OCI-LY7 (cell line): ENCODE measurements around the gene NFIX. TPM values are rescaled to one million over a fixed set of nuclear protein-coding genes. Genes with fewer than 3 reads are reported as not detected.

ENCODE experiments used
- BruUV-seq: library from RNA; stranded (reverse); fragments of 400-500 nt; replicated peaks from 2 replicates; lab custom pipeline; 2021; lab: Mats Ljungman, UMichigan
- CTCF ChIA-PET: fragments of 300-600 bp; sonication (Branson Sonifier 250); formaldehyde crosslinking; loops from one replicate; lab custom pipeline; 2022; ENCODE audit warnings: antibody characterized with exemption; ENCODE audit not compliant: unreplicated experiment; lab: Charles Lee
- POLR2A ChIA-PET: fragments of 300-600 bp; sonication (Branson Sonifier 250); formaldehyde crosslinking; loops from one replicate; lab custom pipeline; 2022; ENCODE audit warnings: antibody characterized with exemption; lab: Charles Lee
- DNase-seq: peaks from one replicate; pipeline ENCODE4 v3.0.0-alpha.2; 2015; ENCODE audit warnings: low spot score
- H2AFZ ChIP-seq: fragments of 200-600 bp; sonication (generic), shearing (Covaris generic); 2 replicates; pipeline ENCODE4 v1.6.1; 2014; ENCODE audit warnings: mild to moderate bottlenecking, antibody characterized with exemption, low read length, moderate library complexity
- H3K27ac ChIP-seq: fragments of 200-600 bp; sonication (generic); 2 replicates; pipeline ENCODE4 v1.5.1; 2014; ENCODE audit warnings: mixed run types, low read depth, mild to moderate bottlenecking, moderate library complexity, low read length, inconsistent platforms; ENCODE audit not compliant: poor library complexity, severe bottlenecking
- H3K36me3 ChIP-seq: fragments of 200-600 bp; sonication (generic); 2 replicates; pipeline ENCODE4 v1.6.1; 2014; ENCODE audit warnings: mild to moderate bottlenecking, antibody characterized with exemption, low read length, moderate library complexity, mixed read lengths; ENCODE audit not compliant: insufficient read depth
- H3K4me1 ChIP-seq: fragments of 200-600 bp; sonication (generic); 2 replicates; pipeline ENCODE4 v1.5.1; 2014; ENCODE audit warnings: mild to moderate bottlenecking, low read length; ENCODE audit not compliant: insufficient read depth, poor library complexity, severe bottlenecking
- H3K4me2 ChIP-seq: fragments of 200-600 bp; sonication (generic); 2 replicates; pipeline ENCODE4 v1.6.1; 2014; ENCODE audit warnings: mild to moderate bottlenecking, low read length
- H3K4me3 ChIP-seq: fragments of 200-600 bp; sonication (generic); 2 replicates; pipeline ENCODE4 v1.5.1; 2014; ENCODE audit warnings: mild to moderate bottlenecking, low read depth, low read length; ENCODE audit not compliant: poor library complexity, severe bottlenecking
- H3K79me2 ChIP-seq: fragments of 200-600 bp; sonication (generic); 2 replicates; pipeline ENCODE4 v1.6.1; 2016; ENCODE audit warnings: low read depth, mild to moderate bottlenecking, low read length, moderate library complexity, mixed read lengths; ENCODE audit not compliant: insufficient read depth
- H3K9me2 ChIP-seq: fragments of 200-600 bp; sonication (generic); 2 replicates; pipeline ENCODE4 v1.6.1; 2016; ENCODE audit warnings: mild to moderate bottlenecking, low read length, mixed read lengths; ENCODE audit not compliant: insufficient read depth
- H3K9me3 ChIP-seq: fragments of 200-600 bp; sonication (generic); 2 replicates; pipeline ENCODE4 v1.6.1; 2014; ENCODE audit warnings: mild to moderate bottlenecking, mixed run types, low read length, mixed read lengths
- H4K20me1 ChIP-seq: fragments of 200-600 bp; sonication (generic); 2 replicates; pipeline ENCODE4 v1.6.1; 2014; ENCODE audit warnings: mild to moderate bottlenecking, antibody characterized with exemption, low read length, moderate library complexity, mixed read lengths; ENCODE audit not compliant: insufficient read depth
- CTCF ChIP-seq: fragments of 200-600 bp; sonication (generic); conservative IDR thresholded peaks from 2 replicates; pipeline ENCODE4 v1.5.1; 2014; ENCODE audit warnings: mild to moderate bottlenecking, antibody characterized with exemption, low read length, moderate library complexity, mixed read lengths
- EZH2phosphoT487 ChIP-seq: fragments of 200-600 bp; sonication (generic); IDR thresholded peaks from 2 replicates; pipeline ENCODE4 v1.6.1; 2018; ENCODE audit warnings: low read depth, borderline replicate concordance, mild to moderate bottlenecking, mixed run types, antibody characterized with exemption, low read length, moderate library complexity, mixed read lengths
- intact Hi-C: fragments of 100-400 bp; cut with micrococcal nuclease; formaldehyde crosslinking; loops from one replicate; pipeline ENCODE4 v1.10.0; 2022; ENCODE audit not compliant: unreplicated experiment
- total RNA-seq, 2 experiments: library from RNA; depleted of rRNA in 1 of 2; stranded (reverse); fragments of >200 nt in 1 of 2; shearing (Covaris generic) in 1 of 2; gene quantifications; 2 replicates each; pipeline ENCODE4 v1.2.3, GENCODE V29; 2014 to 2022

NFIX gene
- total RNA-seq, 2 experiments from 2014 or later = 0.16 to 0.72 TPM

GRCh38 chr19:13005861-13006370, 10.6 kb downstream of the NFIX start:
- Histone ChIP-seq H3K9me2 (no peaks in the 10 kb centered on the region), H3K9me3 (no peaks in the 10 kb centered on the region), H3K4me1 (no peaks in the 10 kb centered on the region), H3K4me2 (no peak overlapping the region), H3K79me2 (no peaks in the 10 kb centered on the region), H4K20me1 (no peaks in the 10 kb centered on the region; the same call in 1 of the 2 replicates), H3K36me3 (no peaks in the 10 kb centered on the region), H2AFZ (no peak overlapping the region), H3K4me3 (no peak overlapping the region), H3K27ac (no peak overlapping the region)
- DNase-seq = no peak
- intact Hi-C loops = no loop called here
- ChIA-PET CTCF (no interaction called here), POLR2A (interaction anchor here (0.6 kb wide), 1 partner anchor 17 kb away, joined by 3 read pairs; no protein-coding TSS in a partner anchor)
- BruUV-seq = no TSS peak
- no peak for TF ChIP-seq EZH2phosphoT487
- no peak for TF ChIP-seq CTCF

- Histone ChIP-seq H3K4me2 (no peak overlapping the region), H3K4me3 (no peak overlapping the region), H3K27ac (no peak overlapping the region), H3K9me3 (no peaks in the 10 kb centered on the region), H2AFZ (no peak overlapping the region), H3K79me2 (no peaks in the 10 kb centered on the region), H3K36me3 (no peaks in the 10 kb centered on the region), H4K20me1 (no peaks in the 10 kb centered on the region; the same call in 1 of the 2 replicates), H3K4me1 (no peaks in the 10 kb centered on the region), H3K9me2 (no peaks in the 10 kb centered on the region)
- POLR2A ChIA-PET = no interaction called here
- intact Hi-C loops = no loop called here
- no peak for TF ChIP-seq CTCF
- TF ChIP-seq EZH2phosphoT487 = no peak
- no TSS peak for BruUV-seq
- no peak for DNase-seq
- CTCF ChIA-PET = no interaction called here
These were observed 11.4 kb downstream of the NFIX start for GRCh38 chr19:13006431-13007281.
